Keratinocyte (primary cell): ENCODE measurements around the gene CCT3. TPM values are rescaled to one million over a fixed set of nuclear protein-coding genes. Genes with fewer than 3 reads are reported as not detected.

Source experiments
- DNase-seq: peaks from one replicate; pipeline ENCODE4 v3.0.0-alpha.2; 2011; ENCODE audit warnings: low read depth, missing footprints, low spot score
- FAIRE-seq: peaks from 2 replicates; lab custom pipeline; 2011; peaks lifted over from hg19 to GRCh38; lab: Jason Lieb, UNC
- H2AFZ ChIP-seq: 2 replicates; pipeline ENCODE4 v1.6.0; 2012; ENCODE audit warnings: low read length, control low read depth, inconsistent platforms; ENCODE audit not compliant: control insufficient read depth
- H3K27ac ChIP-seq: 2 replicates; pipeline ENCODE4 v1.5.1; 2011; ENCODE audit warnings: low read length; ENCODE audit not compliant: control insufficient read depth, insufficient read depth
- H3K27me3 ChIP-seq: 3 replicates; pipeline ENCODE4 v1.6.0; 2011; ENCODE audit warnings: low read length; ENCODE audit not compliant: control insufficient read depth, insufficient read depth; ENCODE audit errors: extremely low read depth
- H3K36me3 ChIP-seq, 2 experiments: 2 replicates in 1 of 2; 3 replicates in 1 of 2; pipeline ENCODE4 v1.5.1; 2011; ENCODE audit warnings: low read length in 2 of 2, mild to moderate bottlenecking in 1 of 2; ENCODE audit not compliant: control insufficient read depth in 2 of 2, insufficient read depth in 2 of 2; ENCODE audit errors: extremely low read depth in 1 of 2
- H3K4me1 ChIP-seq: 3 replicates; pipeline ENCODE4 v1.5.1; 2011; ENCODE audit warnings: low read length; ENCODE audit not compliant: control insufficient read depth, insufficient read depth; ENCODE audit errors: extremely low read depth
- H3K4me2 ChIP-seq: 3 replicates; pipeline ENCODE4 v1.6.0; 2011; ENCODE audit warnings: low read depth, low read length; ENCODE audit not compliant: control insufficient read depth, insufficient read depth; ENCODE audit errors: extremely low read depth
- H3K4me3 ChIP-seq, 3 experiments: fragments of 200-600 bp in 1 of 3; sonication (generic) in 1 of 3; 2 replicates in 2 of 3; 3 replicates in 1 of 3; pipeline ENCODE4 v1.5.1; 2011 to 2016; ENCODE audit warnings: low read length in 3 of 3, mild to moderate bottlenecking in 3 of 3, control low read depth in 2 of 3, inconsistent platforms in 1 of 3, low read depth in 1 of 3, mixed read lengths in 1 of 3, mixed run types in 1 of 3, moderate library complexity in 1 of 3; ENCODE audit not compliant: control insufficient read depth in 2 of 3, insufficient read depth in 2 of 3; ENCODE audit errors: extremely low read depth in 1 of 3
- H3K79me2 ChIP-seq: 2 replicates; pipeline ENCODE4 v1.6.0; 2012; ENCODE audit warnings: low read length; ENCODE audit not compliant: control insufficient read depth, insufficient read depth
- H3K9ac ChIP-seq: 3 replicates; pipeline ENCODE4 v1.6.0; 2011; ENCODE audit warnings: low read length; ENCODE audit not compliant: control insufficient read depth, insufficient read depth; ENCODE audit errors: extremely low read depth
- H3K9me1 ChIP-seq: 3 replicates; pipeline ENCODE4 v1.6.0; 2011; ENCODE audit warnings: low read length; ENCODE audit not compliant: control insufficient read depth, insufficient read depth; ENCODE audit errors: extremely low read depth
- H3K9me3 ChIP-seq: 2 replicates; pipeline ENCODE4 v1.5.1; 2012; ENCODE audit warnings: low read depth, low read length; ENCODE audit not compliant: control insufficient read depth
- H4K20me1 ChIP-seq: 3 replicates; pipeline ENCODE4 v1.6.0; 2011; ENCODE audit warnings: low read length; ENCODE audit not compliant: control insufficient read depth, insufficient read depth; ENCODE audit errors: extremely low read depth
- EZH2 ChIP-seq: IDR thresholded peaks from one replicate; pipeline ENCODE4 v1.6.1; 2012; ENCODE audit warnings: inconsistent platforms, mild to moderate bottlenecking, low read length, moderate library complexity
- dilution Hi-C: fragments of 300-500 bp; cut with MboI; formaldehyde crosslinking; loops from one replicate; pipeline ENCODE4 v1.7.0; 2020; ENCODE audit warnings: low sequenced_read_pairs; ENCODE audit not compliant: extremely low pct_ligation_motif_present
- polyA plus RNA-seq, 5 experiments: library from polyadenylated mRNA; depleted of rRNA in 3 of 5; stranded (reverse) in 3 of 5; stranded (forward) in 1 of 5; unstranded in 1 of 5; fragments of >200 nt; gene quantifications; 1 replicate in 1 of 5; 2 replicates in 3 of 5; 3 replicates in 1 of 5; pipeline versions ENCODE4 v1.2.1 to v1.2.3, GENCODE V29; 2011 to 2012; ENCODE audit warnings: missing spikeins in 2 of 5, low read depth in 1 of 5, low replicate concordance in 1 of 5
- TF ChIP-seq, protein P1 (sequence below), 3 experiments: IDR thresholded peaks in 1 of 3; conservative IDR thresholded peaks in 1 of 3; optimal IDR thresholded peaks in 1 of 3; 2 replicates in 2 of 3; 3 replicates in 1 of 3; pipeline versions ENCODE3 to v1.5.1; 2011; ENCODE audit warnings: low read length in 3 of 3, mild to moderate bottlenecking in 3 of 3, moderate library complexity in 2 of 3, control low read depth in 1 of 3, inconsistent platforms in 1 of 3; ENCODE audit not compliant: insufficient read depth in 2 of 3; ENCODE audit errors: extremely low read depth in 1 of 3

CCT3 gene
- polyA plus RNA-seq, 1 donor (not counting 4 experiments of a cell fraction or from before 2014, with no cell fraction given) = 530 TPM

DNA sequence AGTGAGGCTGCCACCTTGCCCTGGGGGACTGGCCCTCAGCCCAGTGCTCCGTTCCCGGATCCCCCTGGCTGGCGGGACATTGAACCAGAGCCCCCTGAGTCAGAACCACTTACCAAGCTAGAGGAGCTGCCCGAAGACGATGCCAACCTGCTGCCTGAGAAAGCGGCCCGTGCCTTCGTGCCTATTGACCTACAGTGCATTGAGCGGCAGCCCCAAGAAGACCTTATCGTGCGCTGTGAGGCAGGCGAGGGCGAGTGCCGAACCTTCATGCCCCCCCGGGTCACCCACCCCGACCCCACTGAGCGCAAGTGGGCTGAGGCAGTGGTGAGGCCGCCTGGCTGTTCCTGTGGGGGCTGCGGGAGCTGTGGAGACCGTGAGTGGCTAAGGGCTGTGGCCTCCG lies 52.7 kb downstream of the CCT3 start:
- Histone ChIP-seq H3K36me3 (peaks cover 4 to 5% of the 10 kb centered on the region in 2 experiments), H2AFZ (no peak overlapping the region), H3K9me1 (no peaks in the 10 kb centered on the region), H3K79me2 (peaks cover 34% of the 10 kb centered on the region), H3K27me3 (no peaks in the 10 kb centered on the region), H3K4me1 (peaks cover 33% of the 10 kb centered on the region), H3K9me3 (no peaks in the 10 kb centered on the region), H3K27ac (no peak overlapping the region), H3K4me2 (peak overlapping the region; percentile 99), H3K4me3 (peak overlapping the region in 1 of 3 experiments; percentile 42), H4K20me1 (no peaks in the 10 kb centered on the region), H3K9ac (no peak overlapping the region)
- FAIRE-seq (no peak), DNase-seq (no peak)
- TF ChIP-seq, protein P1, sequence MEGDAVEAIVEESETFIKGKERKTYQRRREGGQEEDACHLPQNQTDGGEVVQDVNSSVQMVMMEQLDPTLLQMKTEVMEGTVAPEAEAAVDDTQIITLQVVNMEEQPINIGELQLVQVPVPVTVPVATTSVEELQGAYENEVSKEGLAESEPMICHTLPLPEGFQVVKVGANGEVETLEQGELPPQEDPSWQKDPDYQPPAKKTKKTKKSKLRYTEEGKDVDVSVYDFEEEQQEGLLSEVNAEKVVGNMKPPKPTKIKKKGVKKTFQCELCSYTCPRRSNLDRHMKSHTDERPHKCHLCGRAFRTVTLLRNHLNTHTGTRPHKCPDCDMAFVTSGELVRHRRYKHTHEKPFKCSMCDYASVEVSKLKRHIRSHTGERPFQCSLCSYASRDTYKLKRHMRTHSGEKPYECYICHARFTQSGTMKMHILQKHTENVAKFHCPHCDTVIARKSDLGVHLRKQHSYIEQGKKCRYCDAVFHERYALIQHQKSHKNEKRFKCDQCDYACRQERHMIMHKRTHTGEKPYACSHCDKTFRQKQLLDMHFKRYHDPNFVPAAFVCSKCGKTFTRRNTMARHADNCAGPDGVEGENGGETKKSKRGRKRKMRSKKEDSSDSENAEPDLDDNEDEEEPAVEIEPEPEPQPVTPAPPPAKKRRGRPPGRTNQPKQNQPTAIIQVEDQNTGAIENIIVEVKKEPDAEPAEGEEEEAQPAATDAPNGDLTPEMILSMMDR (optimal IDR thresholded peaks at IDR 0.05 in 1 of 3, IDR thresholded peaks at IDR 0.05 in 1 of 3, conservative IDR thresholded peaks at IDR 0.05 in 1 of 3; ENCODE audit: extremely low read depth in 1 of 3, insufficient read depth in 2 of 3, low read length in 3 of 3) = no peak
- dilution Hi-C loops = no loop called here

DNA sequence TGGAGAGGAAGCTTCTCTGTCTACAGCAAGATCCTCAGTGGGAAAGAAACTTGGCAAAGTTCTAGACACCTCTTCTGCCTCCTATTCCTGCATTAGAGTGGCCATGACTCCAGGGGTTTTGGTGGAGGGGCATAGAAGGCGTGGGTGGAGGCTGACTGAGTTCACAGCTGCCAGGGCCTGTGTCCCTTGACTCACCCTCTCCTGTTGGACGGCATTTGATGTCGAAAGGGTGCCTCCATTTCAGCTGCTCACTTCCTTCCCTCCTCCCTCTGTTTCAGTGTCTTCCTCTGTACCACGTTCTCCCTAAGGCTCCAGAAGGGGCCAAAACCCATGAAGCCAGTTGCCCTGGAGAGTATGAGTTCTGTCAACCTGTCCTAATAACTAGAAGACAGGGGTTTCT lies 53.3 kb downstream of the CCT3 start:
- peak overlapping the region; percentile 50 for H3K27ac ChIP-seq
- DNase-seq = no peak
- H3K4me2 ChIP-seq = peak overlapping the region; percentile 99
- peak overlapping the region; percentile 42 to 89 (median 85) for H3K4me3 ChIP-seq
- peaks cover 33% of the 10 kb centered on the region for H3K4me1 ChIP-seq
- peak overlapping the region; percentile 55 for H2AFZ ChIP-seq
- no peaks in the 10 kb centered on the region for H4K20me1 ChIP-seq
- peak; percentile 44 for FAIRE-seq
- dilution Hi-C loops = no loop called here
- H3K9me3 ChIP-seq = no peaks in the 10 kb centered on the region
- H3K27me3 ChIP-seq = no peaks in the 10 kb centered on the region
- peaks cover 41% of the 10 kb centered on the region for H3K79me2 ChIP-seq
- TF ChIP-seq, protein P1 (optimal IDR thresholded peaks at IDR 0.05 in 1 of 3, IDR thresholded peaks at IDR 0.05 in 1 of 3, conservative IDR thresholded peaks at IDR 0.05 in 1 of 3; ENCODE audit: extremely low read depth in 1 of 3, insufficient read depth in 2 of 3, low read length in 3 of 3) = no peak
- TF ChIP-seq EZH2 = no peak
- H3K36me3 ChIP-seq = peaks cover 4 to 6% of the 10 kb centered on the region in 2 experiments
- H3K9me1 ChIP-seq = no peaks in the 10 kb centered on the region
- peak overlapping the region; percentile 45 for H3K9ac ChIP-seq
